Pons (tissue), 1 donor: ENCODE data around the gene ATP10D.
A peak's percentile ranks its signal among the peaks of the same experiment; 100 is the strongest.
"Not testable (repeated sequence)": the region's sequence is repeated elsewhere in the genome, so short reads cannot be mapped to it uniquely, and the experiment has no call there.

ENCODE experiments used
- DNase-seq: peaks from one replicate; pipeline ENCODE4 v3.0.0-alpha.2; 2016; ENCODE audit warnings: low spot score

Gene ATP10D

GRCh38 chr4:47485047-47485692, at the start of gene ATP10D:
Gene ATP10D (plus strand): TSS chr4:47485275. CDS start chr4:47512541, 27,266 bp downstream.
- DNase-seq: peak; percentile 93

DNA sequence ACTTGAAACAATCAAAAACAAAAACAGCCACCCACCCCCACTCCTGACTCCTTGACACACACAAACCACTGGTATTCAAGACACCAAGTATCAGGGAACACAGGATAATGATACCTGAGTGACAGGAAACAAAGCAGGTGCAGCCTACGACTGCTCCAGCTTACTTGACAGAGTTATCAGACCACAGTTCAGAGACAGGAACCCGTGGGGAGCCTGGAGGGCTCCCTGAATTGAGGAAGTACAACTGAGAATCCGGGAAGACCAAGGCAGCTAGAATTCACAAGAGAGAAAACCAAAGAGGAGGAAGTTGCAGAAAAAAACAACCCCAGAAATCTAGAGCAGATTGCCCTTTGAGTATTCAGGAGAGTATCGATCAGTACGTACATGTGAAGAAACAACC, 42.1 kb upstream of the ATP10D start:
- peak; percentile 78 for DNase-seq

DNA sequence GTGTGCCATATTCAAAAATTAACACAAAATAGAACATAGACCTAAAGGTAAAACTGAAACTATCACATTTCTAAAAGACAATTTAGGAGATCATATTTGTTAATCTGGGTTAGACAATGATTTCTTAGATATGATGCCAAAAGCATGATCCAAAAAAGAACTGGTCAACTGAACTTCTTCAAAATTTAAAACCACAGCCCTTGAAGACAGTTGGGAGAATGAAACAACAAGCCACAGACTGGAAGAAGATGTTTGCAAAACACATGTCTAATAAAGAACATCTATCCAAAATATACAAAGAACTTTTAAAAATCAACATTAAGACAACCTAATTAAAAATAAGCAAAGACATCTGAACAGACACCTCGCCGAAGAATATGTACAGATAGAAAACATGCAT, 41.0 kb upstream of the ATP10D start:
- DNase-seq: no peak

GRCh38 chr4:47451657-47452056, 33.4 kb upstream of the ATP10D start:
- no peak for DNase-seq

DNA sequence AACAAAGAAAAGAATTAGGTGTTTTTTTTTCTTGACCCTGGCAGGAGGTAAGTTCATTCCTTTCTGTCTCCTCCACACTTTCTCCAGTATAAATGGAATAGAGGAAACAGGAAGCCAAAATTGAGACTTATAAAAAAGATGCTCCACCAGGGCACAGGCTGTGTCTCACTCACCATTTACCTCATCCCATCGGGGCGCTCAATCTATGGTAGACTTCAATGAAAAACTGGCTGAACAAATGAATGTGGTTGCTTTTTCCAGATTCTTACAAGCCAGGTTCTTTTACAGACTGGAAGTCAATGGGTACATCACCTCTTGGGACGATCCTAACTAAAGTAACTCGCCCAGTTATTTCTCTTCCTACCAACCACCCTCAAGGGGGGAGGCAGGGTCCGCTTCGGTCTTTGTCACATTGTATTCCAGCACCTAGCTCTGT, 22.3 kb upstream of the ATP10D start:
- no peak for DNase-seq

DNA sequence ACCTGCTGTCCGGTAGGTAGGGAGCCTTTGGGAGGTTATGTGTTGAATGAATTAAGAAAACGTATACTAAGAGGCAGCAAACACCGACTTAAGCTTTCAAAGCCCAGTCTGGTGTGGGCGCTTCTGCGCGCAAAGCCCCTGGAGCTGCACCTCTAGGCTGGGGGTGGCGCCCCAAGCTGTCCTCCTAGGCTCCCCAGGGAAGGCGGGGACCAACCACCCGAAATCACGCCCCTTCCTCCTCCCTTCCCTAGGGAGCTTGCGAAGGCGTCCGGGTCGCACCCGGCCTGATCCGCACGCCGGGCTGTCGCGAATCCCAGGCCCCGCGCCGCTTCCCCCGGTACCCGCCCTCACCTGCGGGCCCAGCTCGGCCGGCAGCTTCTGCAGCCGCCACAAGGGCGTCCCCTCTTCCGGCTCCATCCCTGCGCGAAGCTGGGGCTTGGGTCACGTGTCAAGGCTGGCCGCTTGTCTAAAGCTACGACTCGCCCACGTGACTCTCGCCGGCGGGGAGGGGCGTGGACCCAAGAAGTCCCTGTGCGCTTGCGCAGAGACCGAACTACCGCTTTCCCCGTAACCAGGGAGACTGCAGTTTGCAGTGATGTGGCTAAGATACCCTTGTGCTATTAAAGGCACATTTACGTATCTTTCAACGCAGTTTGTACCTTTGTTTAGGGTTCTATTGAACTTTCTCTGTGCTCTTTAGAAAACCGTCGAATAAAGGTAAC, 21.7 kb upstream of the ATP10D start, which contains the start of gene COMMD8:
COMMD8 (minus strand) TSS at position 468 of the 722 bp plus-strand sequence; CDS start at position 417, 51 bp downstream.
- peak; percentile 97 for DNase-seq

GRCh38 chr4:47465004-47465403, 20.1 kb upstream of the ATP10D start:
- DNase-seq: no peak

DNA sequence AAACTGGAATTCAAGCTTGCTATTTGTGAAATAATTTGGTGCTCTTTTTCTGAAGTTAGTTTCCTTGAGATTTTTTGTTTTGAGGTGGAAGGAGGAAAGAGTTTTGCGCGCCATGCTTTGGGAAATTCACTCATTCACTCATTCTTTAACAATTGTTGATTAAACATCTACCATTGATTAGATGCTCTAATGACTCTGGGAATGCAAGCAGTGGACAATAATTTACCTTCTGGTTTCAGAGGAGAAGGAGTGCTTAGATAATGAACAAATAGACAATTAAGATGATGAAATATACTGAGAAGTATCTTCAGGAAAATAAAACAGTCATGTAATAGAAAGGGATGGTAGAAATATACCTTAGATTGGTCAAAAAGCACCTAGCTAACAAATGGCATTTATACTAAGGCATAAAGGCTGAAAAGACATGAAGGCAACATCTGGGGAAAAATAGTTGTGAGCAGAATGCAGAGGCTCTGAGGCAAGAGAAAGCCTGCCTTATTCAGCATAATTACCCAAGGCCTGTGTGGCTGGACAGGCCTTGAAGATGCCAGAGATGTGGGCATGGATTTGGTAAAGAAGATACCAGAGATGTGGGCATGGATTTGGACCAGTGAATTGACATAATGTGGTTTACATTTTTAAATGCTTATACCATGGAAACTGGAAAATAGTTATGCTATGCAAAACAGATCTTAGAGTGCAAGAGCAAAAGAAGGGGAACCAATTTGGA, 18.9 kb upstream of the ATP10D start:
- no peak for DNase-seq

DNA sequence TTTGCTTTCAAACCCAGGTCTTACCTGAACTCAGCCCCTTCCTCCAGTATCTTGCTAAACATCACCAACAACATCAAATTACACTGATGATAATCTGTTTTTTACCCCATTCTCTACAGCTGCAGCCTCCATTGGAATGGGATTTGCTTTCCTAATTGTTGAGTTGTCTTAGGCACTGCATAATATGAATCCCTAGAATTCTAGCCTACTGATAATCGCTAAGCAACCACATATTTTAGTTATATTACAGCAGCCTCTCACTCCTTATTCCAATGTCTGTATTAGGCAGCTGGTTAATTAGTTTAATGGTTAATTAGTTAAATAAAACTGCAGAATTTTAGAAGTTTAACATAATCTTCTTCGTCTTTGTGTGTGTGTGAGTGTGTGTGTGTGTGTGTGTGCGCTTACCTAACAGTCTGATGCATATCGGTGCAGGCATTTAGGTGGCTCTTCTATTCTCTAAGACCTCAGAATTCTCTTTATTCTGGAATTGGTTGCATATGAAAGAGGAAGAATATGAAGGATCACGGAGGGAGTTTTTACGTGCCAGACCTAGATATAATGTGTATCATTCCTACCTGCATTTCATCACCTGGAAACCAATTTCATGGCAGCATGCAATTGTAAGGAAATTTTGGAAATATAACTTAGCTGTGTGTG, 16.2 kb upstream of the ATP10D start:
- DNase-seq: no peak

GRCh38 chr4:47469951-47470350, 15.1 kb upstream of the ATP10D start:
- DNase-seq: no peak

DNA sequence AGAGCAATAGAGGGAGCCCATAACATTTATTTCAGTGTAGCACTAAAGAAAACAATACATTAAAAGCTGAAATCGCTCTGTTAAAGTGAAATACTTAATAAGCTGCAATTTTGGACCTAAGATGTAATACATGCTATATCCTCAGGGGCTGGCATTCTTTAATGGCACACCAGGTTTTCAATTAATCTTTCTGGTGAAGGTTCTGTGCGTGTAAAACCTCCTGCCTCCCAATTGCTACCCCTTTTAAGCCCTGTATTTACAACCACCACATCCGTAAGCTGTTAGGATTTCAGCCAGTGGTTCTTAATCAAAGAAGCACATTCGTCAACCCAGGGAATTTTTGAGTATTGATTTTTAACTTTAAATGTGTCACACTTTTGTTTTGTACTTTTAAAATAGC, 14.0 kb upstream of the ATP10D start:
- no peak for DNase-seq

- no peak for DNase-seq
Measured at GRCh38 chr4:47471591-47471990, 13.5 kb upstream of the ATP10D start.

GRCh38 chr4:47473141-47473750, 11.8 kb upstream of the ATP10D start:
- DNase-seq: no peak

DNA sequence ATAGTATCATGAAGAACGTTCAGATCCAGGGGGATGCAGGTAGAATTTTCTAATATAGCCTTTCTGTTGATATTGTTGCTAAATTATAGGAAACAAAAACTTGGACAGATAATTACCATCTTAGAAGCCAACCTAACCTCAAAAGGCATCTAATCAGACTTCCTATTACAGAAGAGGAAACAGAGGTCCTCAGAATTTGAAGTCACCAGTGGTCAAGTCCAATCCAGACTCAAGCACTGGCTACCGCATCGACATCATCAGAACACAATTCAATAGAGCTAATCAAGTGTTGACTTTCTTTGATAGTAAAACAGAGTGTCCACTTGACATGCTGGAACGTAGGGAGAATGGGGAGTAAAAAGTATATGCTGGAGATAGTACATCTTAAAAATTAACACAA, 10.3 kb upstream of the ATP10D start:
- no peak for DNase-seq

- no peak for DNase-seq
Measured at GRCh38 chr4:47475411-47475810, 9.7 kb upstream of the ATP10D start.

DNA sequence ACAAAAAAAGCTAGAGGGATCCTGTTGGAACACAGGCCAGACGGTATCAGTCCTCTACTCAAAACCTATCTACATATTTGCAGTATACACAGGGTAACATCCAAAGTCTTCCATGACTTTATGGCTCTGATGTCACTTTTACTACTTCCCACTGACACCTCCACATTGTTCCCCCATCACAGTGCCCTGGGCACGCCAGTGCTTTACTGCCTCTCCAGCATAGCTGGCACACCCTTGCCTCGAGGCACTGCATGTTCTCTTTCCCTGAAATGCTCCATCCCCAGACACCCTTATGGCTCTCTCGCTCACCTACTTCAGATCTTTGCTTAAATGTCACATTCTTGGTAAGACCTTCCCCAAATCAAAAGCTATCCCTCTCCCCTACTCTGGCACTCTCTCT, 6.3 kb upstream of the ATP10D start:
- DNase-seq: no peak

DNA sequence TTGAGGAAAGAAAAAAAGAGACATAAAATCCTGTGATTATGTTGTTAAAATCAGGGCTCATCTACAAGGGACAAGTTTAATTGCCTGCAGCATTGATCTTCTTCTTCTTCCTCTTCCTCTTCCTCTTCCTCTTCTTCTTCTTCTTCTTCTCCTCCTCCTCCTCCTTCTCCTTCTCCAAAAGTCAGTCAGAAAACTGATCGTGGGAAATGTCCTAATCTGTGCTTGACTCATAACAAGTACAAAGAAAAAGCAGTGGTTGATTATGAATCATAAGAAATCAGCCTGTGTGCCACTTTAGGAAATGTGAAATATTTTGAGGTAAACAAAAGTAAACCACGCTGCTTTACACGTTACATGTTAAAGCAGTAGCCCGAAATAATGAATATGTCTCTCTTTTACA, 2.7 kb upstream of the ATP10D start:
- DNase-seq: no peak

GRCh38 chr4:47483745-47484144, 1.3 kb upstream of the ATP10D start:
- no peak for DNase-seq

GRCh38 chr4:47484168-47484567, 907 bp upstream of the ATP10D start:
- DNase-seq: no peak

- DNase-seq: peak; percentile 45
Measured at GRCh38 chr4:47485768-47486167, 693 bp downstream of the ATP10D start.

GRCh38 chr4:47486231-47486673, 1.2 kb downstream of the ATP10D start:
- peak; percentile 43 for DNase-seq

DNA sequence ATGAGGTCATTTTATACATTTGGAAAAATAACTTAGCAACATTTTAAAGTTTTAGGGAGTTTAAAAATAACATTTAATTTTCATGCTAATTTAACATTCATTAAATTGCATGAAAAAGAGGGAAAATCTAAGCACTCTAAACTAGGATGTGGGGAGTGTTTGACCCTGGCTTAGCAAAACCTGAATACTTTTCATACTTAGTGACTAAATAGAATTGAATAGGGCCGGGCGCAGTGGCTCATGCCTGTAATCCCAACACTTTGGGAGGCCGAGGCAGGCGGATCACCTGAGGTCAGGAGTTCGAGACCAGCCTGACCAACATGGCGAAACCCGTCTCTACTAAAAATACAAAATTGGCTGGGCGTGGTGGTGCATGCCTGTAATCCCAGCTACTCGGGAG, 1.7 kb downstream of the ATP10D start:
- not testable (repeated sequence) for DNase-seq
